ENCODE results near the gene GNB1L.

The GNB1L gene

GRCh38 chr22:19821523-19822300, 33.0 kb downstream of the GNB1L start:
- no peak for DNase-seq

- DNase-seq = no peak
Observed at GRCh38 chr22:19820880-19821522, 33.7 kb downstream of the GNB1L start.

- no peak for DNase-seq
Observed at GRCh38 chr22:19819911-19820879, 34.5 kb downstream of the GNB1L start.

GRCh38 chr22:19819208-19819910, 35.3 kb downstream of the GNB1L start:
- DNase-seq = no peak

- no peak for DNase-seq
Observed at GRCh38 chr22:19818324-19819207, 36.1 kb downstream of the GNB1L start.

GRCh38 chr22:19816372-19817119, 38.1 kb downstream of the GNB1L start:
- no peak for DNase-seq

- DNase-seq = no peak
Observed at GRCh38 chr22:19815823-19816290, 38.8 kb downstream of the GNB1L start.

- DNase-seq = no peak
Observed at GRCh38 chr22:19815093-19815822, 39.4 kb downstream of the GNB1L start.

GRCh38 chr22:19814428-19814827, 40.2 kb downstream of the GNB1L start:
- no peak for DNase-seq

GRCh38 chr22:19812910-19813309, 41.8 kb downstream of the GNB1L start:
- DNase-seq = no peak

- no peak for DNase-seq
Observed at GRCh38 chr22:19811811-19812771, 42.6 kb downstream of the GNB1L start.

- no peak for DNase-seq
Observed at GRCh38 chr22:19811211-19811621, 43.5 kb downstream of the GNB1L start.

- no peak for DNase-seq
Observed at GRCh38 chr22:19810381-19811201, 44.1 kb downstream of the GNB1L start.

GRCh38 chr22:19809741-19810140, 44.9 kb downstream of the GNB1L start:
- no peak for DNase-seq

GRCh38 chr22:19808873-19809478, 45.7 kb downstream of the GNB1L start:
- DNase-seq = no peak

- no peak for DNase-seq
Observed at GRCh38 chr22:19807914-19808872, 46.5 kb downstream of the GNB1L start.
